NOMO-1 treated with DMSO at 0.1 percent for 48 hours (cell line): ENCODE results near the gene OBI1.

Experiments
- DNase-seq: peaks from one replicate; lab custom pipeline; 2025; ENCODE audit not compliant: unreplicated experiment; lab: John Stamatoyannopoulos, UW

Gene OBI1

GRCh38 chr13:78604782-78605611 lies 54.0 kb downstream of the OBI1 start:
- no peak for DNase-seq

GRCh38 chr13:78603240-78603957 lies 55.6 kb downstream of the OBI1 start, which contains the start of gene POU4F1:
POU4F1 (minus strand) TSS chr13:78603552; CDS start chr13:78603326, 226 bp downstream.
- peak; percentile 39 for DNase-seq

- peak; percentile 43 for DNase-seq
Observed at GRCh38 chr13:78602561-78603239, 56.3 kb downstream of the OBI1 start.

GRCh38 chr13:78601874-78602560 lies 56.9 kb downstream of the OBI1 start:
- DNase-seq = no peak

GRCh38 chr13:78601124-78601873 lies 57.7 kb downstream of the OBI1 start:
- no peak for DNase-seq

GRCh38 chr13:78600280-78600883 lies 58.6 kb downstream of the OBI1 start:
- no peak for DNase-seq

- no peak for DNase-seq
Observed at GRCh38 chr13:78599645-78600279, 59.2 kb downstream of the OBI1 start.

GRCh38 chr13:78598966-78599644 lies 59.9 kb downstream of the OBI1 start:
- DNase-seq = no peak

- DNase-seq = no peak
Observed at GRCh38 chr13:78598116-78598781, 60.7 kb downstream of the OBI1 start.

- no peak for DNase-seq
Observed at GRCh38 chr13:78597602-78597932, 61.4 kb downstream of the OBI1 start.

- DNase-seq = no peak
Observed at GRCh38 chr13:78596736-78597601, 62.0 kb downstream of the OBI1 start.

- no peak for DNase-seq
Observed at GRCh38 chr13:78596399-78596735, 62.6 kb downstream of the OBI1 start.

- no peak for DNase-seq
Observed at GRCh38 chr13:78595495-78596398, 63.2 kb downstream of the OBI1 start.

GRCh38 chr13:78594456-78594975 lies 64.4 kb downstream of the OBI1 start:
- no peak for DNase-seq

GRCh38 chr13:78593652-78594455 lies 65.1 kb downstream of the OBI1 start:
- no peak for DNase-seq

GRCh38 chr13:78593129-78593528 lies 65.8 kb downstream of the OBI1 start:
- no peak for DNase-seq
